WTC11 (cell line): ENCODE measurements around the gene GAGE12J. TPM values are rescaled to one million over a fixed set of nuclear protein-coding genes. Genes with fewer than 3 reads are reported as not detected.
"Not testable (repeated sequence)": the region's sequence is repeated elsewhere in the genome, so short reads cannot be mapped to it uniquely, and the experiment has no call there.

ENCODE experiments used
- ATAC-seq: fragments of 200-7000 bp; cut with Tn5 transposase; 2 replicates; pipeline ENCODE4 v1.10.0; 2021; ENCODE audit warnings: mild to moderate bottlenecking, moderate library complexity
- CTCF ChIA-PET: fragments of 300-600 bp; sonication (Branson Sonifier 250); formaldehyde crosslinking; loops from one replicate; lab custom pipeline; 2021; ENCODE audit warnings: antibody characterized with exemption; lab: Charles Lee
- POLR2A ChIA-PET: fragments of 350-600 bp; sonication (Branson Sonifier 250); formaldehyde crosslinking; loops from one replicate; lab custom pipeline; 2021; ENCODE audit warnings: antibody characterized with exemption; lab: Charles Lee
- DNase-seq: peaks from one replicate; pipeline ENCODE4 v3.0.0; 2021; ENCODE audit warnings: low spot score
- H3K27ac Mint-ChIP-seq: 2 replicates; pipeline ENCODE4 v1.8.0; 2021; ENCODE audit warnings: mixed read lengths
- H3K27me3 Mint-ChIP-seq: 2 replicates; pipeline ENCODE4 v1.8.0; 2021; ENCODE audit warnings: low read depth, mild to moderate bottlenecking, moderate library complexity, mixed read lengths
- H3K36me3 Mint-ChIP-seq: 2 replicates; pipeline ENCODE4 v1.8.0; 2021; ENCODE audit warnings: mixed read lengths
- H3K4me1 Mint-ChIP-seq: 2 replicates; pipeline ENCODE4 v1.8.0; 2022; ENCODE audit warnings: mixed read lengths
- H3K4me3 Mint-ChIP-seq: 2 replicates; pipeline ENCODE4 v1.8.0; 2021; ENCODE audit warnings: mild to moderate bottlenecking, moderate library complexity, mixed read lengths
- H3K9me3 Mint-ChIP-seq: 2 replicates; pipeline ENCODE4 v1.8.0; 2021; ENCODE audit warnings: mixed read lengths
- total RNA-seq: library from RNA; stranded (reverse); gene quantifications from 3 replicates; pipeline ENCODE4 v1.2.3, GENCODE V29; 2021

The GAGE12J gene
- total RNA-seq, 1 experiment from 2014 or later: not detected

DNA sequence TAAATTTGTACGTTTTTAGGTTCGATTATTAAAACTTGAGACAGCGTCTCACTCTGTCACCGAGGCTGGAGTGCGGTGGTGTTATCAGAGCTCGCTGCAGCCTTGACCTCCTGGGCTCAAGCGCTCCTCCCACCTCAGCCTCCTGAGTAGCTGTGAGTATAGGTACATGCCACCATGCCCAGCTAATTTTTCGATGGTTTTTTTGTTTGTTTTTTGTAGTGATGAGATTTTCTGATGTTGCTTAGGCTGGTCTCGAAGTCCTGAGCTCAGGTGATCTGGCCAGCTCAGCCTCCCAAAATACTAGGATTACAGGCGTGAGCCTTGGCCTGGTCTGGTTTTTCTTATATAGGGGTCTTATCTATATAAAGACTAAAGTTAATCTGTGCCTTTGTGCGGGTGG is 8.6 kb downstream of the GAGE12J start:
- H3K27ac Mint-ChIP-seq, POLR2A ChIA-PET, ATAC-seq, H3K9me3 Mint-ChIP-seq, H3K36me3 Mint-ChIP-seq, H3K27me3 Mint-ChIP-seq, DNase-seq, H3K4me1 Mint-ChIP-seq, CTCF ChIA-PET, H3K4me3 Mint-ChIP-seq: not testable (repeated sequence)

DNA sequence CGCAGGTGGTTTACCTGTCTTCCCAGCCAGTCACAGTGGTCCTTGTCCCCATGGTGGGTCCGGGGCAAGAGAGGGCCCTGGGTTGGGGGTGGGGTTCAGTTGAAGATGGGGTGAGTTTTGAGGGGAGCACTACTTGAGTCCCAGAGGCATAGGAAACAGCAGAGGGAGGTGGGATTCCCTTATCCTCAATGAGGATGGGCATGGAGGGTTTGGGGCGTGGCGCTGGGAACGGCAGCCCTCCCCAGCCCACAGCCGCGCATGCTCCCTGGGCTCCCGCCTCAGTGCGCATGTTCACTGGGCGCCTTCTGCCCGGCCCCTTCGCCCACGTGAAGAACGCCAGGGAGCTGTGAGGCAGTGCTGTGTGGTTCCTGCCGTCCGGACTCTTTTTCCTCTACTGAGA is 9.4 kb downstream of the GAGE12J start, which contains the start of gene GAGE13:
Gene GAGE13 (plus strand): TSS at position 301 of the 400 bp plus-strand sequence. CDS start 1,156 bp downstream, outside the sequence.
- H3K36me3 Mint-ChIP-seq: not testable (repeated sequence)

DNA sequence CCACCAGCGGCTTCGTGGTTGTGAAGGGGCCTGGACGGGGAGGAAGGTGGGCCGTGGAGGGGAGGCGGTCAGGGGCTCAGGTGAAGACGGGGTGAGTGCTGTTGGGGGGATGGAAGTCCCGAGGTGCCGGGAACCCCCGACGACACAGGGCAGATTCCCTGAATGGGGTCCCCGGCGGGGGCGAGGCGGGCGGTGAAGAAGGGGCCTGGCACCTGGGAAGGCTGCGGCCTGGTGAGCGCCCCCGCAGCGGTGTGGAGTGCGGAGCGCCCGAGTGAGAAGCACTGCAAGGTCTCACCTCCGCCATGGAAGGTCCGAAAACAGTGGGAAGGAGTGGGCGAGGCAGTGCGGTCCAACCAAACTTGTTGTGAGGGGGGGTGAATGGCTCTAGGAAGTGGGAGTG is 10.0 kb downstream of the GAGE12J start:
- ATAC-seq, POLR2A ChIA-PET, H3K36me3 Mint-ChIP-seq, CTCF ChIA-PET, H3K4me3 Mint-ChIP-seq, H3K9me3 Mint-ChIP-seq, DNase-seq, H3K27ac Mint-ChIP-seq, H3K27me3 Mint-ChIP-seq, H3K4me1 Mint-ChIP-seq: not testable (repeated sequence)

More for the DNA sequence above, 9.4 kb downstream of the GAGE12J start, which contains the start of gene GAGE13:
- H3K4me1 Mint-ChIP-seq, ATAC-seq, DNase-seq, H3K27ac Mint-ChIP-seq, H3K9me3 Mint-ChIP-seq, POLR2A ChIA-PET, CTCF ChIA-PET, H3K4me3 Mint-ChIP-seq, H3K27me3 Mint-ChIP-seq: not testable (repeated sequence)

DNA sequence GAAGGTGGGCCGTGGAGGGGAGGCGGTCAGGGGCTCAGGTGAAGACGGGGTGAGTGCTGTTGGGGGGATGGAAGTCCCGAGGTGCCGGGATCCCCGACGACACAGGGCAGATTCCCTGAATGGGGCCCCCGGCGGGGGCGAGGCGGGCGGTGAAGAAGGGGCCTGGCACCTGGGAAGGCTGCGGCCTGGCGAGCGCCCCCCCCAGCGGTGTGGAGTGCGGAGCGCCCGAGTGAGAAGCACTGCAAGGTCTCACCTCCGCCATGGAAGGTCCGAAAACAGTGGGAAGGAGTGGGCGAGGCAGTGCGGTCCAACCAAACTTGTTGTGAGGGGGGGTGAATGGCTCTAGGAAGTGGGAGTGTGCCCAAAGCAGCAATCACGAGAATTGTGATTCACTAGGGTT is 19.6 kb downstream of the GAGE12J start:
- H3K27me3 Mint-ChIP-seq, H3K4me1 Mint-ChIP-seq, H3K27ac Mint-ChIP-seq, DNase-seq, H3K9me3 Mint-ChIP-seq, POLR2A ChIA-PET, ATAC-seq, H3K36me3 Mint-ChIP-seq, CTCF ChIA-PET, H3K4me3 Mint-ChIP-seq: not testable (repeated sequence)

DNA sequence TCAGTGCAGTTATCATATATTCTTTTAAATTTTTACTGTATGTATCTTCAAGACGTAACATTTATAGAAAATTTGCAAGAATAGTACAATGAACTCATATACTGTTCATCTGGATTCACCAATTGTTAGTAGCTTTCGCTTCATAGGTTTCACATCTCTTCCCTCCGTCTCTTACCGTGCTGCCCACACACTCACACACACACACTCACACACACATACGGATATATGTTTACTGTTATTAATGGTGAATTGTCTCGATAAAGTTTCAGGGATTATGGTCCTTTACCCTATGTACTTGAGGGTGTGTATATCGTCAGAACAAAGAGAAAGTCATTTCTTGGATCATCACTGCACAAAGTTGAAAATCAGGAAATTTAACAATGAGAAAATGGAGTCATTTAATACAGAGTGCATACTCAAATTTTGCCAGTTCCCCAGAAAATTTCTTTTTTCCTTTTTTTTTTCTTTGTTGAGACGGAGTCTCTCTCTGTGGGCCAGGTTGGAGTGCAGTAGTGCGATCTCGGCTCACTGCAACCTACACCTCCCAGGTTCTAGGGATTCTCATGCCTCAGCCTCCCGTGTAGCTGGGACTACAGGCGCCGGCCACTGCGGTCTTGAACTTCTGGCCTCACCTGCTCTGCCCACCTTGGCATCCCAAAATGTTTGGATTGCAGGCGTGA is 22.8 kb downstream of the GAGE12J start:
- DNase-seq, ATAC-seq, H3K27me3 Mint-ChIP-seq, H3K27ac Mint-ChIP-seq, H3K4me1 Mint-ChIP-seq, H3K36me3 Mint-ChIP-seq, POLR2A ChIA-PET, CTCF ChIA-PET, H3K9me3 Mint-ChIP-seq, H3K4me3 Mint-ChIP-seq: not testable (repeated sequence)

DNA sequence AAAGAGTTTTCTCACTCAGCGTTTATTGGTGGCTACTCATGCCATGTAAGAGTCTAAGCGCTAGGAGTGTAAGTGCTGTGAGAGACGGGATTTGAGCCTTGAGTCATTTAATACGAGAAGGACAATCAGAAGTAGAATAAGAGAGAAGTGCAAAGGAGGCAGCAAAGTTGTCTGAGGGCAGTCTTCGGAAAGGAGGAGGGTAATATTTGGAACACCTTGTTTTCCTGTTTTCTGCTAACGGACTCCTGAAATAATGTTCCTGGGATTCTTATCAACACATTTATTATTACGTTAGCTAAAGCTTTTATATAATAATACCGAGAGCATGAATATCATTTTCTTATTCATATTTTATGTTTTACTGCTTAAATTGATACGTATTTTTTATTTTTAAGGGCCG is 23.6 kb downstream of the GAGE12J start:
- DNase-seq, H3K9me3 Mint-ChIP-seq, H3K27ac Mint-ChIP-seq, H3K4me1 Mint-ChIP-seq, H3K4me3 Mint-ChIP-seq, CTCF ChIA-PET, H3K36me3 Mint-ChIP-seq, POLR2A ChIA-PET, H3K27me3 Mint-ChIP-seq, ATAC-seq: not testable (repeated sequence)

DNA sequence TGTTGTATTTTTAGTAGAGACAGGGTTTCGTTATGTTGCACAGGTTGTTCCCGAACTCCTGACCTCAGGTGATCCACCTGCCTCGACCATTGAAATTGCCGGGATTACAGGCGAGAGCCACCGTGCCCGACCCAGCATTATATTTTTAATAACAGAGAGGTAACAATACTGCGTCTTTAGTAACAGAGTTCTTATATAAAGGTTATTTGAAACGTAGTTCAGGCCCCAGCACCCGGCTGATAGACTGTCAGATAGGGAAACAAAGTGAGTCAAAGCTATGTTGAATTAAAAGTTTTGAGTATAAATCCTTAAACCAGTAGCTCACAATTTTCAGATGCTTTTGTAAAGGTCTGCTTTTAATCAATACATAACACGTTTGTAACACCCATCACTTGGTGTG is 24.3 kb downstream of the GAGE12J start:
- H3K4me1 Mint-ChIP-seq, H3K27me3 Mint-ChIP-seq, DNase-seq, CTCF ChIA-PET, H3K4me3 Mint-ChIP-seq, H3K36me3 Mint-ChIP-seq, H3K27ac Mint-ChIP-seq, ATAC-seq, POLR2A ChIA-PET, H3K9me3 Mint-ChIP-seq: not testable (repeated sequence)

Other genes starting within 250 kb of the GAGE12J start
- 14.8 to 16.1 TPM (median 15.0 TPM) in 3 replicates for gene PRAF2, start 248.0 kb upstream of the GAGE12J start, total RNA-seq
- 20.0 to 23.9 TPM (median 21.4 TPM) in 3 replicates for gene WDR45, start 242.2 kb upstream of the GAGE12J start, total RNA-seq
- 18.5 to 19.9 TPM (median 19.0 TPM) in 3 replicates for gene GPKOW, start 198.3 kb upstream of the GAGE12J start, total RNA-seq
- 1.2 to 2.4 TPM (median 2.0 TPM) in 3 replicates for gene MAGIX, start 159.3 kb upstream of the GAGE12J start, total RNA-seq
- gene PLP2, start 150.1 kb upstream of the GAGE12J start, total RNA-seq: 11.8 to 12.9 TPM (median 12.4 TPM) in 3 replicates
- gene PRICKLE3, start 135.7 kb upstream of the GAGE12J start, total RNA-seq: 12.5 to 14.6 TPM (median 12.8 TPM) in 3 replicates
- 4.8 to 7.0 TPM (median 5.3 TPM) in 3 replicates for gene SYP, start 121.8 kb upstream of the GAGE12J start, total RNA-seq
- 1.6 to 2.7 TPM (median 1.8 TPM) in 3 replicates for gene CACNA1F, start 88.7 kb upstream of the GAGE12J start, total RNA-seq
- gene CCDC22, start 86.6 kb upstream of the GAGE12J start, total RNA-seq: 10.2 to 13.4 TPM (median 13.2 TPM) in 3 replicates
- gene FOXP3, start 57.3 kb upstream of the GAGE12J start, total RNA-seq: 0.39 to 0.42 TPM (median 0.39 TPM) in 3 replicates
- 7.0 to 14.1 TPM (median 11.3 TPM) in 3 replicates for gene PPP1R3F, start 52.2 kb upstream of the GAGE12J start, total RNA-seq
- gene GAGE10, start 18.4 kb upstream of the GAGE12J start, total RNA-seq: not detected in 3 replicates
- gene GAGE13, start 9.5 kb downstream of the GAGE12J start, total RNA-seq: 0.39 TPM in 1 of 3 replicates, not detected in the others
- gene GAGE12C, start 210.1 kb downstream of the GAGE12J start, total RNA-seq: not detected in 3 replicates
- gene GAGE12D, start 219.7 kb downstream of the GAGE12J start, total RNA-seq: not detected in 3 replicates
- gene GAGE12E, start 229.3 kb downstream of the GAGE12J start, total RNA-seq: not detected in 3 replicates
- 0.82 TPM in 1 of 3 replicates, not detected in the others for gene GAGE12F, start 238.8 kb downstream of the GAGE12J start, total RNA-seq
- not detected in 3 replicates for gene GAGE12G, start 248.4 kb downstream of the GAGE12J start, total RNA-seq